GM12873 (cell line): Measurements from ENCODE around the gene TNFAIP3.

Source experiments
- CTCF ChIP-seq: IDR thresholded peaks from 2 replicates; pipeline ENCODE4 v1.5.1; 2012; ENCODE audit warnings: low read depth, mild to moderate bottlenecking, moderate library complexity, low read length, control low read depth; ENCODE audit not compliant: insufficient read depth; ENCODE audit errors: missing control alignments

The TNFAIP3 gene

GRCh38 chr6:137824556-137824879 lies 42.5 kb upstream of the TNFAIP3 start:
- no peak for TF ChIP-seq CTCF

- no peak for TF ChIP-seq CTCF
Measured at GRCh38 chr6:137824896-137825295, 42.2 kb upstream of the TNFAIP3 start.

GRCh38 chr6:137827411-137827940 lies 39.6 kb upstream of the TNFAIP3 start:
- TF ChIP-seq CTCF: no peak

- no peak for TF ChIP-seq CTCF
Measured at GRCh38 chr6:137827977-137828810, 38.9 kb upstream of the TNFAIP3 start.

GRCh38 chr6:137829641-137830083 lies 37.4 kb upstream of the TNFAIP3 start:
- TF ChIP-seq CTCF: no peak

GRCh38 chr6:137830511-137830911 lies 36.5 kb upstream of the TNFAIP3 start:
- no peak for TF ChIP-seq CTCF

- no peak for TF ChIP-seq CTCF
Measured at GRCh38 chr6:137832110-137832509, 34.9 kb upstream of the TNFAIP3 start.
